Hepatocyte (in vitro differentiated cells): ENCODE data around the gene DGKQ.

Source experiments
- EZH2 ChIP-seq: fragments of 200-600 bp; sonication (generic); IDR thresholded peaks from 2 replicates; pipeline ENCODE4 v1.6.1; 2016; ENCODE audit warnings: antibody characterized with exemption, mild to moderate bottlenecking, borderline replicate concordance
- EZH2phosphoT487 ChIP-seq: fragments of 200-600 bp; sonication (generic); IDR thresholded peaks from one replicate; pipeline ENCODE4 v1.6.1; 2018; ENCODE audit warnings: antibody characterized with exemption, mild to moderate bottlenecking, low read depth, moderate library complexity; ENCODE audit not compliant: unreplicated experiment, severe bottlenecking
- TF ChIP-seq, protein P1 (sequence below): fragments of 200-600 bp; sonication (generic); IDR thresholded peaks from 2 replicates; pipeline ENCODE4 v1.5.1; 2016; ENCODE audit warnings: antibody characterized with exemption, mild to moderate bottlenecking; ENCODE audit not compliant: poor library complexity

DNA sequence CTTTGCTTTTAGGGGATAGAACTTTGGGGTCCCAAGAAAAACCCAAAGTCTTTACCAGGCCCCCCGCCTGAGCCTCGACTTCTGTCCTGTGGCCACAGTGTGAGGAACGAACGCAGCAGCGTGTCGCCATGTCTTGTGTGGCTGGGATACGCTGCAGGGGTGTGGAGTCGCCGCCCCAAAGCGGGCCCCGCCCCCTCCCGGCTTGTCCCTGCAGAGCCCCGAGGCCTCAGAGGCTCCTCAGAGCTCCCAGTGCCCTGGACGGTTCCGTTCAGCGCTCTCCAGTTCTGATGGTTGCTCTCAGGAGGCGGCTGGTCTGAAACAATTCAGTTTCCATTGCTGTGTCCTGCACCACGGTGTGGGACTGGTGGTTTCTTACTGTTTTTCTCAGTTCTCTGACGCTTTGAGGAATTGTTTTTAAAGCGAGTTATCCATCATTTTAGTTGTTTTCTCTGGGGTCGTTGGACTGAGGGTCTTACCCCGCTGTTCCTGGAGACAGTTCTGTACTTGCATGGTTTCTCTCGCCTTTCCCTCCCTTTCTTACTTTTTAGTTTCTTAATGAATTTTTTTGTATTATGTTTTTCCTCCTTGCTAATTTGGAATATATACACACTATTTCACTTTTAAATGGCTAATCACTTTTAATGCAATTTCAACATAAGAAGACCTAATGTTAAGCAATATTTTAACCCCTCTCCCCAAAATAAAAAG lies 11.9 kb upstream of the DGKQ start:
- TF ChIP-seq, protein P1, sequence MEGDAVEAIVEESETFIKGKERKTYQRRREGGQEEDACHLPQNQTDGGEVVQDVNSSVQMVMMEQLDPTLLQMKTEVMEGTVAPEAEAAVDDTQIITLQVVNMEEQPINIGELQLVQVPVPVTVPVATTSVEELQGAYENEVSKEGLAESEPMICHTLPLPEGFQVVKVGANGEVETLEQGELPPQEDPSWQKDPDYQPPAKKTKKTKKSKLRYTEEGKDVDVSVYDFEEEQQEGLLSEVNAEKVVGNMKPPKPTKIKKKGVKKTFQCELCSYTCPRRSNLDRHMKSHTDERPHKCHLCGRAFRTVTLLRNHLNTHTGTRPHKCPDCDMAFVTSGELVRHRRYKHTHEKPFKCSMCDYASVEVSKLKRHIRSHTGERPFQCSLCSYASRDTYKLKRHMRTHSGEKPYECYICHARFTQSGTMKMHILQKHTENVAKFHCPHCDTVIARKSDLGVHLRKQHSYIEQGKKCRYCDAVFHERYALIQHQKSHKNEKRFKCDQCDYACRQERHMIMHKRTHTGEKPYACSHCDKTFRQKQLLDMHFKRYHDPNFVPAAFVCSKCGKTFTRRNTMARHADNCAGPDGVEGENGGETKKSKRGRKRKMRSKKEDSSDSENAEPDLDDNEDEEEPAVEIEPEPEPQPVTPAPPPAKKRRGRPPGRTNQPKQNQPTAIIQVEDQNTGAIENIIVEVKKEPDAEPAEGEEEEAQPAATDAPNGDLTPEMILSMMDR: no peak
- no peak for TF ChIP-seq EZH2phosphoT487
- no peak for TF ChIP-seq EZH2
